MCF 10A (cell line): ENCODE data around the gene DDX59. TPM values are rescaled to one million over a fixed set of nuclear protein-coding genes. Genes with fewer than 3 reads are reported as not detected.

Experiments
- BruUV-seq: library from RNA; stranded (reverse); fragments of 400-500 nt; replicated peaks from 2 replicates; lab custom pipeline; 2021; lab: Mats Ljungman, UMichigan
- CTCF ChIA-PET: fragments of 300-600 bp; sonication (Branson Sonifier 250); formaldehyde crosslinking; extraction: SDS; loops from one replicate; lab custom pipeline; 2021; ENCODE audit warnings: antibody characterized with exemption, inconsistent platforms; lab: Yijun Ruan, JAX
- POLR2A ChIA-PET: fragments of 300-600, 350-650 bp; sonication (Branson Sonifier 250); formaldehyde crosslinking; extraction: SDS; loops from one replicate; lab custom pipeline; 2020; ENCODE audit warnings: antibody characterized with exemption, inconsistent platforms; lab: Yijun Ruan, JAX
- DNase-seq: peaks from one replicate; pipeline ENCODE4 v3.0.0-alpha.2; 2018; ENCODE audit not compliant: unreplicated experiment
- H3K27ac Mint-ChIP-seq: one replicate; pipeline ENCODE4 v1.8.0; 2022; ENCODE audit warnings: mild to moderate bottlenecking, low read depth, mixed read lengths; ENCODE audit not compliant: unreplicated experiment
- H3K27me3 Mint-ChIP-seq: one replicate; pipeline ENCODE4 v1.8.0; 2022; ENCODE audit warnings: mixed read lengths; ENCODE audit not compliant: insufficient read depth, unreplicated experiment
- H3K36me3 Mint-ChIP-seq: one replicate; pipeline ENCODE4 v1.8.0; 2022; ENCODE audit warnings: mild to moderate bottlenecking, moderate library complexity, mixed read lengths; ENCODE audit not compliant: insufficient read depth, unreplicated experiment
- H3K4me1 Mint-ChIP-seq: one replicate; pipeline ENCODE4 v1.8.0; 2022; ENCODE audit warnings: mixed read lengths; ENCODE audit not compliant: insufficient read depth, unreplicated experiment
- H3K4me3 Mint-ChIP-seq: one replicate; pipeline ENCODE4 v1.8.0; 2022; ENCODE audit warnings: mild to moderate bottlenecking, moderate library complexity, mixed read lengths; ENCODE audit not compliant: unreplicated experiment
- H3K9me3 Mint-ChIP-seq: one replicate; pipeline ENCODE4 v1.8.0; 2022; ENCODE audit warnings: mixed read lengths; ENCODE audit not compliant: unreplicated experiment
- CTCF ChIP-seq: fragments of 200-600 bp; IDR thresholded peaks from one replicate; pipeline ENCODE4 v1.8.0; 2022; ENCODE audit warnings: antibody characterized with exemption, mild to moderate bottlenecking; ENCODE audit not compliant: unreplicated experiment
- intact Hi-C: fragments of 100-400 bp; cut with micrococcal nuclease; formaldehyde crosslinking; loops from 2 replicates; pipeline ENCODE4 v1.14.1; 2022
- total RNA-seq: library from RNA; stranded (reverse); gene quantifications from 2 replicates; pipeline ENCODE4 v1.2.3, GENCODE V29; 2022

The DDX59 gene
- total RNA-seq, 1 experiment from 2014 or later = 50.7 TPM

DNA sequence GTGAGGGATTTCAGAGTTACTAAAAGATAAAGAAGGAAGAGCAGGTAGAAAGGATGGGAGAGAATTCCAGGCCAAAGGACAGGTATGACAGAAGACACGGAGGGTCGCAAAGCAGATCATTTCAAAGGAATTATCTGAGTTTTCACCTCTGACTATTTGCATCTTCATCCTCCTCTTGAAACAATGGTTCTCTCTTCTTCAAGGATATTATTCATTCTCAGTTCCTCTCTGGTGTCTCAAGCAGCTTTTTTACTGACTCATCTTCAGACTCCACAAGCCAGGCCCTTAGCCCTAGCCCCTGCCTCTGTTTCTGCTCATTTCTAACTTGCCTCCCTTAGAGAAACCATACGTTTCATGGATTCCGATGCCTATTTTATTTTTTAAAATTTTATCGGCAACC lies 15.0 kb downstream of the DDX59 start:
- intact Hi-C loops = no loop called here
- no peak for TF ChIP-seq CTCF
- peak overlapping the region; percentile 33 for H3K27ac Mint-ChIP-seq
- ChIA-PET CTCF (interaction anchor here (0.9 to 2.0 kb wide), 2 partner anchors 32 to 183 kb away, joined by 3 to 8 read pairs; no protein-coding TSS in a partner anchor), POLR2A (interaction anchor here (0.6 to 2.6 kb wide), 7 partner anchors 9 to 516 kb away, joined by 3 to 17 read pairs (median 6); partner anchors contain the start of gene DDX59)
- peaks cover 44% of the 10 kb centered on the region for H3K4me1 Mint-ChIP-seq
- peak; percentile 25 for DNase-seq
- H3K9me3 Mint-ChIP-seq = peaks cover 11% of the 10 kb centered on the region
- peaks cover 77% of the 10 kb centered on the region for H3K36me3 Mint-ChIP-seq
- BruUV-seq = no TSS peak
- H3K27me3 Mint-ChIP-seq = no peaks in the 10 kb centered on the region
- H3K4me3 Mint-ChIP-seq = peak overlapping the region; percentile 1

DNA sequence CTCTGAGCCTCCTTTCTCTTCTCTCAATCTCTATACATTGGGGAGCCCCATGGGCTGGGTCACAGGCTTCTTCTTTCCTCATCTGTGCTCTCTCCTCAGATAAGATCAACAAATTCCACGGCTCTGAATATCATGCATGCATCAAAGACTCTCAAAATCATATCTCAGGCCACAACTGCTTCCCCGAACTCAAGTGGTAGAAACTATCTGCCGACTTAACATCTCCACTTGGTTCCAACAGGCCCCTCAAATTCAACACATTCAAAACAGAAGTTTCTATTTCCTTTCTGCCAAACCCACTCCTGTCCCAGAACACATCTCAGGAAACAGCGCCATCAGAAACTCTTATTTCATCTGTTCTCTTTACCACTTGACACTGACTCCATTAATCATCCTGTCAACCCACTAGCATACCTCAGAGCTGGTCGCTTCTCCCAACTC lies 16.7 kb downstream of the DDX59 start:
- Mint-ChIP-seq H3K9me3 (peaks cover 11% of the 10 kb centered on the region), H3K4me1 (peaks cover 34% of the 10 kb centered on the region), H3K27me3 (no peaks in the 10 kb centered on the region), H3K4me3 (no peak overlapping the region), H3K27ac (peak overlapping the region; percentile 33), H3K36me3 (peaks cover 83% of the 10 kb centered on the region)
- BruUV-seq = no TSS peak
- ChIA-PET CTCF (interaction anchor here (0.5 to 1.7 kb wide), 4 partner anchors 11 to 190 kb away, joined by 3 to 6 read pairs (median 4); no protein-coding TSS in a partner anchor), POLR2A (interaction anchor here (0.6 to 4.3 kb wide), 9 partner anchors 7 to 137 kb away, joined by 3 to 26 read pairs (median 4); partner anchors contain the start of genes DDX59 and KIF14)
- TF ChIP-seq CTCF = no peak
- DNase-seq = no peak
- intact Hi-C loops = no loop called here

GRCh38 chr1:200652378-200652777 lies 17.3 kb downstream of the DDX59 start:
- POLR2A ChIA-PET = interaction anchor here (0.7 to 14.2 kb wide), 4 partner anchors 12 to 129 kb away, joined by 3 to 208 read pairs (median 14); partner anchors contain the start of gene DDX59
- Mint-ChIP-seq H3K4me1 (peaks cover 34% of the 10 kb centered on the region), H3K4me3 (no peak overlapping the region), H3K36me3 (peaks cover 83% of the 10 kb centered on the region), H3K9me3 (peaks cover 11% of the 10 kb centered on the region), H3K27me3 (no peaks in the 10 kb centered on the region), H3K27ac (no peak overlapping the region)
- CTCF ChIA-PET = interaction anchor here (0.5 to 1.7 kb wide), 5 partner anchors 10 to 190 kb away, joined by 3 to 6 read pairs (median 3); no protein-coding TSS in a partner anchor
- no peak for DNase-seq
- no TSS peak for BruUV-seq
- intact Hi-C loops = no loop called here
- TF ChIP-seq CTCF = no peak

GRCh38 chr1:200646515-200646914 lies 23.2 kb downstream of the DDX59 start:
- H3K36me3 Mint-ChIP-seq = peaks cover 80% of the 10 kb centered on the region
- H3K9me3 Mint-ChIP-seq = no peaks in the 10 kb centered on the region
- peaks cover 14% of the 10 kb centered on the region for H3K4me1 Mint-ChIP-seq
- ChIA-PET POLR2A (interaction anchor here (0.8 to 14.2 kb wide), 8 partner anchors 8 to 197 kb away, joined by 3 to 208 read pairs (median 4); partner anchors contain the start of genes CAMSAP2 and DDX59), CTCF (interaction anchor here (0.9 to 1.2 kb wide), 2 partner anchors 12 to 25 kb away, joined by 3 read pairs; no protein-coding TSS in a partner anchor)
- no peak overlapping the region for H3K4me3 Mint-ChIP-seq
- no peaks in the 10 kb centered on the region for H3K27me3 Mint-ChIP-seq
- DNase-seq = peak; percentile 34
- intact Hi-C loops = no loop called here
- H3K27ac Mint-ChIP-seq = peak overlapping the region; percentile 50
- BruUV-seq = no TSS peak
- no peak for TF ChIP-seq CTCF
